ENCODE results near the gene HLA-DOB. TPM values are rescaled to one million over a fixed set of nuclear protein-coding genes. Genes with fewer than 3 reads are reported as not detected.
"Not testable (repeated sequence)": the region's sequence is repeated elsewhere in the genome, so short reads cannot be mapped to it uniquely, and the experiment has no call there.

HLA-DOB gene
- total RNA-seq, 1 donor from 2014 or later, result not detected

DNA sequence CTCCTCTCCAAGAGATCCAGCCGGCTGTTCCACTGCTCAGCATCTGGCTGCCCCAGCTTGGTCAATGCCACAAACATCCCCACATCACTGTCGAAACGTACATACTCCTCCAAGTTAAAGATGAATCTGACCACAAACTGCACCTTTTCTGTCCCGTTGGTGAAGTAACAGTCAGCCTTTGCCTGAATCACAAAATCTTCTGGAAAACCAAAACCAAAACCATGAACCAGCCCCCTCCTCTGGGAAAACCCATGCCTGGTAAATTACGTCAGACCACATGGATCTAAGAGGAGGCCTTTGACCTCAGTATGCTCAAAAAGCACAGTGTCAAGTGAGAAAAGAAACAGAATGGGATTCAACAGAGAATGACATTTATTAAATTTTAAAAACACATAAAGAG lies 1.7 kb downstream of the HLA-DOB start:
- no peak for DNase-seq (ENCODE audit: low spot score)

DNA sequence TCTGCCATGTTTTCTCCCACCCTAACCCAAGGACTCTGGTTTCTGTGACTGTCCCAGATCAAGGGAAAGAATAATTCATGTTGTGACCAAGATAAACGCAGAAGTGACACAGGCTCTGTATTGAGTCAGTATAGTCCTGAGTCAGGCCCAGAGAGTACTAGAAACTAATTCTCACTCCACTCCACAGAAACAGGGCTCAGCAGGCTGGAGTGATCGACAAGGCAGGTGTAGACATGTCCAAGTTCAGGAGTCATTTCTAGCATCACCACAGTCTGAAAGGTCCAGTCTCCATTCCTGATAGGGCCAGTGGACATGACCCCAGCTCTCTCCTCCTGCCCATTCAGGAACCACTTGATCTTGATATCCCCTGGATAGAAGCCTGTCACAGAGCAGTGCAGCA lies 2.7 kb downstream of the HLA-DOB start:
- DNase-seq (ENCODE audit: low spot score), result no peak

DNA sequence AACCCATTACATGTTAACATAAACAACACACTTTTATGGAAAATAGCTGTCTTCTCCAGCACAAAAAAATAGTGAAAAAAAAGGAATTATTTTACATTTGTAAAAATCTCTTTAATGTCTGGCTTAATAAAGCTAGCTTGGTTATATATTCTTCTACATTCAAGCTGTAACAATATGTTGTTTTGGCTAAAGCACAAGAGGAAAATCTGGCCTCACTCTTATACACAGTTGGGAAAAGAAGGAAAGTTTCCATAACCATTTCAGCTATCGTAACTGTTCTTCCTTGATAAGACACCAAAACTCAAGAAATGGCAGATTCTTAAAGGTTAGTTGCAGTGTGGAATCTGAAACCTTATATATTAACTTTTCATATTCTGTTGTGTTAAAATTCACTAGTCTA lies 7.6 kb downstream of the HLA-DOB start:
- no peak for DNase-seq (ENCODE audit: low spot score)

DNA sequence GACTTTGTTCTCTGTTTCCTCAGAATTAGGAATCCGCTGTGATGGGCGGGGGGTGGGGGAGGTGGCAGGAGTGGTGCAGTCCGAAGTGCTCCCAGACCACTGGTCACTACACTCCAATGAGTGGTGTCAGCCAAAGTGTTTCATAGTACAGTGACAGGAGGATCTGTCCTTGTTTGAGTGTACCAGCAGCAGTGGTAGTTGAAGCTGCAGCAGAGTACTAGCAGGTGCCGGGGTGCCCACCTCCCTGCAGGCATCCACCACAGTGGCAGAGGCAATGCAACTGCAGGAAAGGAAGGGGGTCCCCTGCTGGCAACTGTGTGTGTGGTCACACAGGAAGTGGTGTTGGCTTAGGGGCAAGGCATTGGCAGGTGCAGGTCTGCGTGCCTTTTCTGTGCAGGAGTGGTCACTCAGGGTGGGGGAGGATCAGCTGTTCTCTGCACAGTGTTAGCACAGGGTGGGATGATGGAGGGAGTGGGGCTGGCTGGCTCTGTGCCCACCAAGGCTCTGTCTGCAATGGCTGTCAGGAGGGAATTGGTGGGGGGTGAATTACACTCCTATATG lies 9.7 kb downstream of the HLA-DOB start:
- DNase-seq (ENCODE audit: low spot score), result no peak

DNA sequence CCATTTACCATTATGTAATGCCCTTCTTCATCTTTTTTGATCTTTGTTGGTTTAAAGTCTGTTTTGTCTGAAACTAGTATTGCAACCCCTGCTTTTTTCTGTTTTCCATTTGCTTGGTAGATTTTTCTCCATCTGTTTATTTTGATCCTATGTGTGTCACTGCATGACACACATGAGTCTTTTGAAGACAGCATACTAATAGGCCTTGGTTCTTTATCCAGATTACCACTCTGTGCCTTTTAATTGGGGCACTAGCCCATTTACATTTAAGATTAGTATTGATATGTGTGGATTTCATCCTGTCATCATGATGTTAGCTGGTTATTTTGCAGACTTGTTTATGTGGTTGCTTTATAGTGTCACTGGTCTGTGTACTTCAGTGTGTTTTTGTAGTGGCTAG lies 11.4 kb downstream of the HLA-DOB start:
- not testable (repeated sequence) for DNase-seq (ENCODE audit: low spot score)

DNA sequence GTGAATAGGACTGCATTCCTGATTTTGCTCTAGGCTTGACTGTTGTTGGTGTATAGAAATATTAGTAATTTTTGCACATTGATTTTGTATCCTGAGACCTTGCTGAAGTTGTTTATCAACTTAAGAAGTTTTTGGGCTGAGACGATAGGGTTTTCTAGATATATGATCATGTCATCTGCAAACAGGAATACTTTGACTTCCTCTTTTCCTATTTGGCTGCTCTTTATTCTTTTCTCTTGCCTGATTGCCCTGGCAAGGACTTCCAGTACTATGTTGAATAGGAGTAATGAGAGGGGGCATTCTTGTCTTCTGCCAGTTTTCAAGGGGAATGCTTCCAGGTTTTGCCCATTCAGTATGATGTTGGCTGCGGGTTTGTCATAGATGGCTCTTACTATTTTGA lies 13.4 kb downstream of the HLA-DOB start:
- DNase-seq (ENCODE audit: low spot score), result no peak

DNA sequence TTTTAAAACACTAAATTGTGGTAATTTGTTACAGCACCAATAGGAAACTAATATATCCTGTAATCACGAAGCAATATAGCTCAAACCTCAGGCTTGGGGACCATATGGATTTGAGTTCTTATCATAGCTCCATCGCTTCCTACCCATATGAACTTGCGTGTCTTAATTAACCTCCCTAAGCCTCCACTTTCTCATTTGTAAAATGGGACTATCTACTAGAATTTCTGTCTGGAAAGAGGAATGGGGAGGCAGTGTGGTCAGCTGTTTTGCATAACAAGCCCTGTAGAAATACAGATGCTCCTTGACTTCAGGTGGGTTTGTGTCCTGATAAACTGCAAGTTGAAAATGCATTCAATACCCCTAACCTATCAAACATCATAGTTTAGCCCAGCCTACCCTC lies 17.1 kb downstream of the HLA-DOB start:
- DNase-seq (ENCODE audit: low spot score), result no peak

DNA sequence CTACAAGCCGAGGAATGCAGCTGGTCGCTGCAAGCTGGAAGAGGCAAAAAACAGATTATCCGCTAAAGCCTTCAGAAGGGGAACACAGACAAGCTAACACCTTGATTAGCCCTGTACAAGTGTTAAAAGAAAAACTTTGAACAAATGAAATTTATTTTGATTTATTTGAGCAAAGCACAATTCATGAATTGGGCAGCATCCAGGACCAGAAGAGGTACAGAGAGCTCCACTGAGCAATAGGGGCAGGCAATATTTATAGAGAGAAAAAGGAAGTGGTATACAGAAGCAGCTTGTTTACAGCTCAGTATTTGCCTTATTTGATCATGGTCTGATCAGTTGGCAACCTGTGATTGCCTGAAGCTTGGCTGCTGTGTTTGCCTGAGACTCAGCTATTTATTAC lies 17.6 kb downstream of the HLA-DOB start:
- DNase-seq (ENCODE audit: low spot score), result no peak

DNA sequence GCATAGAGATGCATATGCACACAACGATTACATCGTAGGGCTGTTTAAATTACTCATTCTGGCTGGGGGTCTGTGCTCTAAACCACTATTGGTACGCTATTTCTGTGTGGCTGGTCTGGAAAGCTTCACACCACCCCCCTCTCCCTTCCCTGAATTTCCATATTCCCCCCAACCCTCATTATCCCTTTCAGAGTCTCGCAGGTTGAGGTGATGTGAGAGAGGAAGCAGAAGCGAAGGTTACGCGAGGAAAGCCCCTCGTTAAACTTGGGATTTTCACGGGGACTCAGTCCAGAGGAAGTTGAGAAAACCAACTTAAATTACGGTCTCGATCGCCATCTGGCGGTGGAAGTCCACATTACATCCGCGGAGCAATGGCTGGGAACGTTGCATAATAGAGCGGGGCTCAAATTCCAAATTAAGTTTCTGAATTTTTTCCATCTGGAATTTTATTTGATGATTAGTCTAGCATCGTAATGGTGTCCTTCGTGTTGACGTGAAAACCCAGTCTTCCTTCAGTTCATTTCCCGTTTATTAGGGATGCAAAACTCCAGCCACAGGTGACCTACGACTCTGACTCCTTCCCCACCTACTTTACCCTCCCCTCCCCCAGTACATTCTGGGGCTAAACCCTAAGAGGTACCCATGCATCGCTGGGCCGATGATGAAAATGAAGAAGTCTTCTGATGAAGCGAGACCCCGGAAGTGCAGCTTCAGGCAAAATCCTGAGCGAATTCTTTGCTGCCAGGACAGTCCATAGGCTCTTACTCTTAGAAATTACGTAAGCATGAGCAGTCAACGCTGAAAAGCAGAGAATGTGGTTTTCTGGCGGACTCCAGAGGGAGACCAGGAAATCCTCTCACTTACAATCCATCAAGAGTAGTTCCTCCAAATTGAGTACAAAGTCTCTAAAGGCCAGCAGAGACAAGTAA lies 19.7 kb downstream of the HLA-DOB start:
- DNase-seq (ENCODE audit: low spot score), result peak; percentile 70

DNA sequence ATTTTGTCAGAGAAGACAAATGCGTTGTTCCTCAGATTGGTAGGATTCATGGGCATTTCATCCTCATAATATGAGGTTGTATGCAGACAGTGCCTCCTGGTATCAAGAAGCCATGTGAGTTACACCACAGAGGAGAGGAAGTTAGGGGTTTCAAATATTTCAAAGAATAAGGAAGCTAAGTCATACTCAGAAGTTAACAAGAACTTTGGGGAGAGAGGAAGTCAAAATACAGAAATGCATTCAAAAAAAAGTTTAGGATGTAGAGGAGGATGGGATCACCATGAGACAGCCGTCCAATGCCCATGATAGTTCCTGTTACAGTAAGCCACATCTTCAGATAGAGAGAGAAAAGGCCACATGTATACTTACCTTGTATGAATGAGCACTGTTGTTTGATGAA lies 22.3 kb downstream of the HLA-DOB start:
- peak; percentile 27 for DNase-seq (ENCODE audit: low spot score)

DNA sequence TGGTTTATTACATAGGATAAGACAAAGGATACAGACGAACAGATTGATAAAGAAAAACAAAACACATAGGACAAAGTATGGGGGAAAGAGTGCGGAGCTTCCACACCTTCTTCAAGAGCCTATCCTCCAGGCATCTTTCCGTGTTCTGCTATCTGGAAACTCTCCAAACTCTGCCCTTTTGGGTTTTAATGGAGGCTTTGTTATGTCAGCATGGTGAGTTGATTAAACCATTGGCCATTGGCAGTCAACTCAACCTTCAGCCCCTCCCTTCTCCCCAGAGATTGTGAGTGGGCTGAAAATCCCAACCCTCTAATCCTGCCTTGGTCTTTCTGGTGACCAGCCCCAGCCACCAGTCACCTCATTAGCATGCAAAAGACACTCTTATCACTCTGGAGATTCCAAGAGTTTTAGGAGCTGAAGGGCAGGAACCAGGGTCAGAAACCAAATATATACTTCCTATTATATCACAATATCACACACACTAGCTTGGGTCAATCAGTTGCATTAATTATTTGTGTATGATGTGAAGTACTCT lies 23.8 kb downstream of the HLA-DOB start:
- DNase-seq (ENCODE audit: low spot score), result no peak

DNA sequence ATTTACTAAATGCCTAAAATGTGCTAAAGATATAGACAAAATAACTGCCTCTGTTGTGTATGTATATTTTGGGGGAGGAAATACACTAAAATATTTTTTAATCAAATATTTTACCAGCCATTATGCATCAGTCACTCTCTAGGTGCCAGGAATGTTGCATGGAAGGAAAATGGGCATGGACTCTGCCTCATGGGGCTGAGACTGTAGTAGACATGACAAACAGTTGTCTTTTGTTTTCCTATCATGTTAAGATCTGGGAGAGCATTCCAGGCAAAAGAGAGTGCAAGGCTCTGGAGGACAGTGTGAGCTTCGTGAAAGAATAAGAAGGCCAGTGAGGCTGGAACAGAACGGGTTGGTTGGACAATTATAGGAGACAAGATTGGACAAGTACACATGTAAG lies 26.5 kb downstream of the HLA-DOB start:
- DNase-seq (ENCODE audit: low spot score), result no peak

DNA sequence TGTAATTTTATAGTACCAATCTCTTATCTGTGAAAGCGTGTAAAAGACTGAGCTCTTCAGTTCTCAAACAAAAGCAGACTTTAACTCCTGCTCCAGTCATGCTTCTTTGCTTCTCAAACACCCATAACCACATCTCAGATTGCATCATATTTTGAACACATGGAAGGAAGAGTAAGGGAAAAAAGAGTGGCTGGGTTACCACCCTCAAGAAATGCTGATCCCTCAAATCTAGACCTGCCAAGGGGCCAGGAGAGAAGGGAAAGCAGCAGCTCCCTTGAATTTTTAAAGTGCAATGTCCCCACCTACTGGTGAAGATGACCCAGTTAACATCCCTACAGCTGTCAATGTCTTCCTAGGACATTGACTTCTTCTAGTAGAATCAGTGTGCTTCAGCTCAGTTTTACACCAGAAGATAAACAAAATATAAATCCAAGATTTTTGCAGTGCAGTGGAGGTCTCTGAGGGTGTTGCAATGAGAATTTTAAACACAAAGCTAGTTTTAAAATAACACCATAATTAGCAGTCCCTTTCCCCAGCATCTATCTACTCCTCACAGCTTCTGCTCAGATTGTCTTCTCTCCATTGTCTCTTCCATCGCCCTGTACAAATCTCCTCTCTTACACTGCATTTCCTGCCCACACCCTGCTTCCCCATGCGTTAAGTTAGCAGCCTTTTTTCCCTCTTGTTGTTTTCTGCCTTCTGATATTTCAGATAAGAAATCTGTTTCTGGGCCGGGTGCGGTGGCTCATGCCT lies 30.8 kb downstream of the HLA-DOB start:
- peak; percentile 80 for DNase-seq (ENCODE audit: low spot score)

DNA sequence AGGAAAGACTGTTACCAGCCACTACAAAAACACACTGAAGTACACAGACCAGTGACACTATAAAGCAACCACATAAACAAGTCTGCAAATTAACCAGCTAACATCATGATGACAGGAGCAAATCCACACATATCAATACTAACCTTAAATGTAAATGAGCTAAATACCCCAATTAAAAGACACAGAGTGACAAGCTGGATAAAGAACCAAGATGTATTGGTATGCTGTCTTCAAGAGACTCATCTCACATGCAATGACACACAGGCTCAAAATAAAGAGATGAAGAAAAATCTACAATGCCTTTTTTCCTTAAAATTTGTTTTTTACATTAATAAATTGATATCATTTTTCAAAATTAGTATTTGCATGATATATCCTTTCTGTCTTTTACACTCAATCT lies 33.9 kb downstream of the HLA-DOB start:
- not testable (repeated sequence) for DNase-seq (ENCODE audit: low spot score)

DNA sequence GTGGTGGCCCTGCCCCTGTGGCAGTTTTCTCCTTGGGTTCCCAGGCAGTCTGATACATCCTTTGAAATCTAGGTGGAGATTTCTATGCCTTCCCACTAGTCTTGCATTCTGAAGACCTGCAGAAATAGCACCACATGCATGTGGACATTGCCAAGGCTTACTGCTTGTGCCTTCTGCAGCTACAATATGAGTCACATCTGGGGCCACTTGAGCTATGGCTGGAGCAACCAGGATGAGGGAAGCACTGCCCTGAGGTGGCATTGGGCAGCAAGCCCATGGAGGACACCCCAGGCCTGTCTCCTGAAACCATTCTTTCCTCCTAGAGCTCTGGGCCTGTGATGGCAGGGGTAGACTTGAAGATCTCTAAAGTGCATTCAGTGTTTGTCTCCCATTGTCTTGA lies 37.8 kb downstream of the HLA-DOB start:
- no peak for DNase-seq (ENCODE audit: low spot score)

DNA sequence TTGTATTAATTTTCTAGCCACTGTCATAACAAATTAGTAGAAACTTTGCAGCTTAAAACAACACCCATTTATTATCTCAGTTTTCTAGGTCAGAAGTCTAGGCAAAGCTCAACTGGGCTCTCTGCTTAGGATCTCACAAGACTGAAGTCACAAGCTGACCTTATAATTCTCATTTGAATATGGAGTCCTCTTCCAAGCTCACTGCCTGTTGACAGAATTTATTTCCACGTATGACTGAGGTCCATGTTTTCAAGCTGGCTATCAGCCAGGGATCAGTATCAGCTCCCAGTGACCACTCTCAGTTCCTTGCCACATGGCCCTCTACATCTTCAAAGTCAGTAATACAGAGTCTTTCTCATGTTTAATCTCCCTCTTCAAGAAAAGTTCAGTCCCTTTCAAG lies 41.7 kb downstream of the HLA-DOB start:
- no peak for DNase-seq (ENCODE audit: low spot score)

DNA sequence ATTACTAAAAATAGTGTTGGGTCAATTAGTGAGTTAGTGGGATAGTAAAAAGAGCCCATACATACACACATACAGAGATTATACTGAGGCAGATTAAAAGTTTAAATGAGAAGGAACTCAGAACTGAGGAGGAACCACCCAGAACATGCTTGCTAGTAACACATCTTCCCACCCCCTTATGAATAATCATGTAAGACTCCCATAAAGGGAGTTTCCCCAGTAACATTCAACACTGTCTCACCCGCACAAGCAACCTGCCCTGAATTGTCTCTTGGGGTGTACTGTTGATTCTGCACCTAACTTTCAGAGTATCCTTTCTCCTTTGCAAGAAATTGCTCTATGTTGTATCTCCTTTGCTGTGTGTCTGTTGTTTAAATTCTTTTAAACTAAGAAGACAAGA lies 42.4 kb downstream of the HLA-DOB start:
- no peak for DNase-seq (ENCODE audit: low spot score)

DNA sequence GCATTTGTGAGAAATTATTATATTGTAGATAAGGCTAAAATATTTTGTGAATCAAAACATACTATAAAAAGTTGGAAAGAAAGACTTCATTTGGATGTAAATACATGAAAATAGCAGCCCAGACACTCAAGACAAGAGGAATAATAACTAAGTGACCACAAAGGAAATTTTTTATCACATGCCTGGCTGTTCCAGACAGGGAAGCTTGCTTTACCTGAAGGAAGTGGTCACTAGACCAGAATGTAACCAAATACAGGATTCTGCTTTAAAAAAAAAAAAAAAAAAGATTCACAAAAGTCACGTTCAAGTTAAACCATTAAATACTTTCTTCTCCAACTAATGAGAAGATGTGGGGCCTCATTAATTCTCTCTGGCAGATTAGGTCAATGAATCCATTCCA lies 44.1 kb downstream of the HLA-DOB start:
- no peak for DNase-seq (ENCODE audit: low spot score)

DNA sequence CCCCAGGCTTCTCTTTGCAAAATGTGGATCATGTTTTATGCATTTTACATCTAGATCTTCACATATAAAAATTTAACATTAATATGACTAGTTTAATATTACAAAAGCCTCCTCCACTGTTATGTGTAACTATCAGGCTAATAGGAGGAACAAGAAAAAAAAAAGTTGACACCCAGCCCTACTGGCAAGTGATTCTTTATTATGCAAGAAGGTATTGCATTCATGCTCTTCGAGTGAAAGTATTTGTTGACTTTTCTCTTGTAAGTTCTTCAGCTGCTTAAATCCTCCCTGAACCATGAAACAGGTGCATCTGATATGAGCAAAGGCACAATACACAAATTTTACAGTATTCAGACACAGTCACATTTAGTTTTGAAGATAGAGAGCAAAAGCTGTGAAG lies 52.8 kb downstream of the HLA-DOB start:
- no peak for DNase-seq (ENCODE audit: low spot score)

DNA sequence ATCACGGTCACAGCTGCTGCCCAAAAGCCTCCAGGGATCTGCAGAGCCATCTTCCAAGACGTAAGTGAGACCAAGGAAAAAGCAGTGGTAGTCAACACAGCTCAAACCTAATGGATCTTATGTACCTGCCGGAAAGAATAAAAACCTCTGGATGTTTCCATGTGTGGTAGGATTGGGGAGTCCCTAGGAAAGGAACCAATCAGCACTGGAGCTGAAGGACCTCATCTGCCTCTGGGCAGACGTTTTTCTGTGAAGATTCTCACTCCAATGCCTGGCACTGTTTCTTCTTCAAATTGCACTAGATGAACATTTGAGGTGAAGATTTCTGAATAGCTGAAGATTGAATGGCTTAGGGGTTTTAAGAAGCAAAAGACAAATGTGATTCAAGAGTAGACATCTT lies 53.4 kb downstream of the HLA-DOB start, which contains the start of gene HLA-DQB2:
Gene HLA-DQB2, minus strand, starts transcription at position 112 of the 400 bp plus-strand sequence. Its CDS starts 62 bp downstream, at position 50.
- DNase-seq (ENCODE audit: low spot score), result no peak

All from umbilical cord (tissue), 2 donors.